Upper lobe of right lung (tissue), 1 donor: ENCODE data around the gene PGS1. TPM values are rescaled to one million over a fixed set of nuclear protein-coding genes. Genes with fewer than 3 reads are reported as not detected.

Experiments used
- ATAC-seq: fragments of 200-7000 bp; cut with Tn5 transposase; one replicate; pipeline ENCODE4 v1.9.1; 2020; ENCODE audit warnings: mild to moderate bottlenecking, moderate library complexity
- DNase-seq: peaks from one replicate; pipeline ENCODE4 v3.0.0-alpha.2; 2020
- H3K27ac ChIP-seq: fragments of 200-600 bp; one replicate; pipeline ENCODE4 v1.8.0; 2022
- H3K27me3 ChIP-seq: fragments of 200-600 bp; one replicate; pipeline ENCODE4 v1.8.0; 2022; ENCODE audit warnings: mild to moderate bottlenecking
- H3K36me3 ChIP-seq: fragments of 200-600 bp; one replicate; pipeline ENCODE4 v1.8.0; 2022
- H3K4me1 ChIP-seq: fragments of 200-600 bp; one replicate; pipeline ENCODE4 v1.8.0; 2022
- H3K4me3 ChIP-seq: fragments of 200-600 bp; one replicate; pipeline ENCODE4 v1.8.0; 2022; ENCODE audit warnings: mild to moderate bottlenecking
- H3K9me3 ChIP-seq: fragments of 200-600 bp; one replicate; pipeline ENCODE4 v1.8.0; 2022
- CTCF ChIP-seq: fragments of 200-600 bp; IDR thresholded peaks from one replicate; pipeline ENCODE4 v1.8.0; 2022; ENCODE audit warnings: antibody characterized with exemption
- intact Hi-C: fragments of 100-400 bp; cut with DNase I; formaldehyde crosslinking; loops from one replicate; pipeline ENCODE4 v1.11.0; 2022
- total RNA-seq: library from RNA; stranded (reverse); fragmentation: NEBNext Ultra II Directional; extraction: Animal tissue kit (Norgen Biotek cat#: 25700); gene quantifications from one replicate; pipeline ENCODE4 v1.2.1, GENCODE V29; 2021
- donor health status: DM: no; HTN: yes; CAD: no; lungs with severe emphysema.

PGS1 gene
- total RNA-seq, 1 donor from 2014 or later = 95.5 TPM

GRCh38 chr17:78368854-78369495 is 9.5 kb upstream of the PGS1 start:
- Histone ChIP-seq H3K4me3 (no peak overlapping the region), H3K27ac (no peak overlapping the region), H3K4me1 (peaks cover 26% of the 10 kb centered on the region), H3K27me3 (no peaks in the 10 kb centered on the region), H3K36me3 (no peaks in the 10 kb centered on the region), H3K9me3 (no peaks in the 10 kb centered on the region)
- ATAC-seq = no peak
- no peak for DNase-seq
- intact Hi-C loops = no loop called here
- no peak for TF ChIP-seq CTCF

- Histone ChIP-seq H3K27ac (no peak overlapping the region), H3K4me1 (peaks cover 31% of the 10 kb centered on the region), H3K27me3 (no peaks in the 10 kb centered on the region), H3K36me3 (no peaks in the 10 kb centered on the region), H3K9me3 (no peaks in the 10 kb centered on the region), H3K4me3 (no peak overlapping the region)
- TF ChIP-seq CTCF = no peak
- intact Hi-C loops = no loop called here
- DNase-seq = no peak
- no peak for ATAC-seq
Observed at GRCh38 chr17:78369791-78370381, 8.6 kb upstream of the PGS1 start.

GRCh38 chr17:78371056-78371455 is 7.4 kb upstream of the PGS1 start:
- H3K9me3 ChIP-seq = no peaks in the 10 kb centered on the region
- no peak overlapping the region for H3K27ac ChIP-seq
- peaks cover 29% of the 10 kb centered on the region for H3K4me1 ChIP-seq
- no peaks in the 10 kb centered on the region for H3K27me3 ChIP-seq
- DNase-seq (no peak), ATAC-seq (no peak)
- H3K4me3 ChIP-seq = no peak overlapping the region
- H3K36me3 ChIP-seq = no peaks in the 10 kb centered on the region
- intact Hi-C loops = no loop called here
- no peak for TF ChIP-seq CTCF

GRCh38 chr17:78372841-78373240 is 5.6 kb upstream of the PGS1 start:
- H3K36me3 ChIP-seq = no peaks in the 10 kb centered on the region
- H3K9me3 ChIP-seq = no peaks in the 10 kb centered on the region
- no peak overlapping the region for H3K4me3 ChIP-seq
- ATAC-seq = no peak
- TF ChIP-seq CTCF = no peak
- no peak for DNase-seq
- H3K4me1 ChIP-seq = peaks cover 36% of the 10 kb centered on the region
- intact Hi-C loops = no loop called here
- H3K27ac ChIP-seq = peak overlapping the region; percentile 70
- no peaks in the 10 kb centered on the region for H3K27me3 ChIP-seq

- no peak for TF ChIP-seq CTCF
- ATAC-seq = no peak
Observed at GRCh38 chr17:78374189-78374588, 4.3 kb upstream of the PGS1 start.

More at GRCh38 chr17:78374189-78374588, 4.3 kb upstream of the PGS1 start:
- H3K9me3 ChIP-seq = no peaks in the 10 kb centered on the region
- intact Hi-C loops = no loop called here
- peaks cover 40% of the 10 kb centered on the region for H3K4me1 ChIP-seq
- DNase-seq = no peak
- no peak overlapping the region for H3K4me3 ChIP-seq
- no peaks in the 10 kb centered on the region for H3K27me3 ChIP-seq
- peak overlapping the region; percentile 73 for H3K27ac ChIP-seq
- no peaks in the 10 kb centered on the region for H3K36me3 ChIP-seq
